Measurements from ENCODE around the gene MRPL12.
A peak's percentile ranks its signal among the peaks of the same experiment; 100 is the strongest.

- peak; percentile 15 for TF ChIP-seq CTCF (IDR thresholded peaks at IDR 0.05; ENCODE audit: insufficient read depth, low read length, poor library complexity, severe bottlenecking)
- TF ChIP-seq EZH2phosphoT487 (conservative IDR thresholded peaks at IDR 0.05; ENCODE audit: low read length): no peak
Observed at GRCh38 chr17:81667754-81668153, 35.4 kb upstream of the MRPL12 start.

Measured in SU-DHL-6 (cell line).